ENCODE data around the gene HACD3. TPM values are rescaled to one million over a fixed set of nuclear protein-coding genes. Genes with fewer than 3 reads are reported as not detected.

The HACD3 gene
- total RNA-seq, 1 experiment from 2014 or later = 71.6 TPM

DNA sequence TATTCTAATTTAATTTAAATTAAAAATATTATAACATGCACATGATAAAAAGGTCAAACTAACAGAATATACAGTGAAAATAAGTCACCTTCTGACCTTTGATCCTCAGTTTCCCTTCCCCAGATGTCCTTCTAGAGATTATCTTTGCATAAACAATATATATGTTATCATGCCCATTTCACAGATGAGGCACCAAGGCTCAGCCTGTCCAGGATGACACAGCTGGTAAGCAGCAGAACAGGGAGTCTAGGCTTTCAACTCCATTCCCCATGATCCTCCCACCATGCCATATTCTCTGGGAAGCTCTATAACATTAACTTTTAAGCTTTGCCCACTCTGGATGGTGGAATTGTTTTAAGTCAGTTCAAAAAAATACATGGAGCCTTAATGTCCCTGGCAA, 92.8 kb downstream of the HACD3 start:
- BruUV-seq (replicated peaks) = no TSS peak
- intact Hi-C loops (cut with micrococcal nuclease; ENCODE audit: unreplicated experiment) = no loop called here
- ChIA-PET CTCF (no interaction called here), POLR2A (ENCODE audit: unreplicated experiment) (interaction anchor here (0.6 kb wide), 1 partner anchor 12 kb away, joined by 4 read pairs; the partner anchor contains the start of gene INTS14)
- H3K9me3 ChIP-seq (ENCODE audit: insufficient read depth, low read depth) = no peaks in the 10 kb centered on the region
- no peak overlapping the region for H3K4me2 ChIP-seq
- H3K79me2 ChIP-seq (ENCODE audit: low read depth) = no peaks in the 10 kb centered on the region
- H3F3A ChIP-seq (ENCODE audit: insufficient read depth, low read depth) = no peaks in the 10 kb centered on the region
- no peaks in the 10 kb centered on the region for H3K36me3 ChIP-seq (ENCODE audit: low read depth)
- no peaks in the 10 kb centered on the region for H3K27me3 ChIP-seq (ENCODE audit: insufficient read depth, low read depth)
- H3K9me2 ChIP-seq (ENCODE audit: insufficient read depth) = no peaks in the 10 kb centered on the region
- no peak for TF ChIP-seq EZH2 (IDR thresholded peaks at IDR 0.05; ENCODE audit: low read depth)
- TF ChIP-seq, protein P1, sequence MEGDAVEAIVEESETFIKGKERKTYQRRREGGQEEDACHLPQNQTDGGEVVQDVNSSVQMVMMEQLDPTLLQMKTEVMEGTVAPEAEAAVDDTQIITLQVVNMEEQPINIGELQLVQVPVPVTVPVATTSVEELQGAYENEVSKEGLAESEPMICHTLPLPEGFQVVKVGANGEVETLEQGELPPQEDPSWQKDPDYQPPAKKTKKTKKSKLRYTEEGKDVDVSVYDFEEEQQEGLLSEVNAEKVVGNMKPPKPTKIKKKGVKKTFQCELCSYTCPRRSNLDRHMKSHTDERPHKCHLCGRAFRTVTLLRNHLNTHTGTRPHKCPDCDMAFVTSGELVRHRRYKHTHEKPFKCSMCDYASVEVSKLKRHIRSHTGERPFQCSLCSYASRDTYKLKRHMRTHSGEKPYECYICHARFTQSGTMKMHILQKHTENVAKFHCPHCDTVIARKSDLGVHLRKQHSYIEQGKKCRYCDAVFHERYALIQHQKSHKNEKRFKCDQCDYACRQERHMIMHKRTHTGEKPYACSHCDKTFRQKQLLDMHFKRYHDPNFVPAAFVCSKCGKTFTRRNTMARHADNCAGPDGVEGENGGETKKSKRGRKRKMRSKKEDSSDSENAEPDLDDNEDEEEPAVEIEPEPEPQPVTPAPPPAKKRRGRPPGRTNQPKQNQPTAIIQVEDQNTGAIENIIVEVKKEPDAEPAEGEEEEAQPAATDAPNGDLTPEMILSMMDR (conservative IDR thresholded peaks at IDR 0.05) = no peak
- H3K4me1 ChIP-seq (replicated peaks; ENCODE audit: insufficient read depth) = no peaks in the 10 kb centered on the region
- H4K20me1 ChIP-seq (ENCODE audit: insufficient read depth) = no peaks in the 10 kb centered on the region
- H2AFZ ChIP-seq = no peak overlapping the region
- no peak for DNase-seq
- no peak overlapping the region for H3K4me3 ChIP-seq
- no peak overlapping the region for H3K27ac ChIP-seq

DNA sequence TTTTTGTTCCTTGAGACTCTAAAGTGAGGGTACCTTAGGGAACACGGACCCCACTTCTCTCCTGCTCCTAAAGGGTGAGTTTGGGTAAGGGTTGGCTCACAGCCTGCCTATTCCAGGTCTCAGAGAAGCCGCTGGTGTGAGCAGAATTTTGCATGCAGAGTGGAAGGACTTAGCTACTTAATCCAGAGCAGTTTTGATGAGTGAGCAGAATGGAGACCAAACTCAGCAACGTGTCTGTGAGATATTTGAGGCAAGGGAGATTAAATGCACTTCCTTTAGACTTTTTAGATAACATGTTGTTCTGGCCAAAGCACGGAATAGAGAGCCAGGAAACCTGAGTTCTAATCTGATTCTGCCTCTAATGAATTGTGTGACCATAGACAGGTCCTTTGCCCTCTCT, 96.6 kb downstream of the HACD3 start:
- H2AFZ ChIP-seq = no peak overlapping the region
- H3K9me3 ChIP-seq (ENCODE audit: insufficient read depth, low read depth) = no peaks in the 10 kb centered on the region
- H3K27ac ChIP-seq = no peak overlapping the region
- H3K9me2 ChIP-seq (ENCODE audit: insufficient read depth) = no peaks in the 10 kb centered on the region
- DNase-seq = no peak
- BruUV-seq (replicated peaks) = no TSS peak
- no peaks in the 10 kb centered on the region for H3K36me3 ChIP-seq (ENCODE audit: low read depth)
- no peak overlapping the region for H3K4me2 ChIP-seq
- H3K4me3 ChIP-seq = no peak overlapping the region
- H3K79me2 ChIP-seq (ENCODE audit: low read depth) = no peaks in the 10 kb centered on the region
- TF ChIP-seq, protein P1 (conservative IDR thresholded peaks at IDR 0.05) = no peak
- no peak for TF ChIP-seq EZH2 (IDR thresholded peaks at IDR 0.05; ENCODE audit: low read depth)
- H3F3A ChIP-seq (ENCODE audit: insufficient read depth, low read depth) = no peaks in the 10 kb centered on the region
- intact Hi-C loops (cut with micrococcal nuclease; ENCODE audit: unreplicated experiment) = no loop called here
- H3K4me1 ChIP-seq (replicated peaks; ENCODE audit: insufficient read depth) = no peaks in the 10 kb centered on the region
- no peaks in the 10 kb centered on the region for H4K20me1 ChIP-seq (ENCODE audit: insufficient read depth)
- H3K27me3 ChIP-seq (ENCODE audit: insufficient read depth, low read depth) = no peaks in the 10 kb centered on the region
- CTCF ChIA-PET = no interaction called here
- POLR2A ChIA-PET (ENCODE audit: unreplicated experiment) = no interaction called here

Other genes with a start within 250 kb of the HACD3 start
- 12.3 TPM in 2 replicates for gene PARP16, start 243.6 kb upstream of the HACD3 start, total RNA-seq (2021)
- not detected in 2 replicates for gene RNU5A-1, start 234.4 kb upstream of the HACD3 start, total RNA-seq (2021)
- not detected in 2 replicates for gene RNU5B-1, start 225.8 kb upstream of the HACD3 start, total RNA-seq (2021)
- gene IGDCC3, start 152.5 kb upstream of the HACD3 start, total RNA-seq (2021) = 0.22 and 0.38 TPM in 2 replicates
- gene IGDCC4, start 107.5 kb upstream of the HACD3 start, total RNA-seq (2021) = 0.10 and 0.31 TPM in 2 replicates
- gene DPP8, start 12.8 kb upstream of the HACD3 start, total RNA-seq (2021) = 25.1 and 27.5 TPM in 2 replicates
- gene INTS14, start 80.7 kb downstream of the HACD3 start, total RNA-seq (2021) = 46.6 and 53.7 TPM in 2 replicates
- gene SLC24A1, start 91.5 kb downstream of the HACD3 start, total RNA-seq (2021) = 22.5 and 32.4 TPM in 2 replicates

Measured in PC-9 (cell line).